ENCODE measurements around the gene PPRC1. TPM values are rescaled to one million over a fixed set of nuclear protein-coding genes. Genes with fewer than 3 reads are reported as not detected.
A peak's percentile ranks its signal among the peaks of the same experiment; 100 is the strongest.

Gene PPRC1
- total and polyA plus RNA-seq, 4 donors: 4.9 to 10.1 (median 8.7) TPM

DNA sequence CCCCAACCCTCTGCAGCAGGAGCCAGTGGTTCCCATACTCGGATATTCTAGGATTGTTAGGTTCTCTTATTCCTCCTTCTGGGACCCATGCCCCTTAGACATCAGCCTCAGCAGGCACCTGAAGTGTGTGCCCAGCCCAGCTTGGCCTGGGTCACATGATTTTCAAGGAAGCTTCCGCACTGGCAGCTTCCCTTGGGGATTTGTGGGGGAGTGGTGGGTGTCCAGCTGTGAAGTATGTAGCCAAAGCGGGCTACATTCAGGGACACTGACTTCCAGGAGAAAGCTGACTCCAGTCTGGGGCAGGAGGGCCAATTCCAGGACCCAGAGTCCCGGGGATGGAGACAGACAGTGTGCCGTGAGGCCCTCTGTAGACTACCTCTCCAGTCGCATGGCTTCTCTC is 14.0 kb upstream of the PPRC1 start:
- H3K4me1 ChIP-seq (ENCODE audit: control insufficient read depth in 4 of 4, insufficient read depth in 4 of 4, low read length in 3 of 4): peaks cover 14 to 61% (median 45%) of the 10 kb centered on the region in 4 donors
- DNase-seq (ENCODE audit: low spot score): no peak
- TF ChIP-seq HNF4G (IDR thresholded peaks at IDR 0.05) (no peak), EGR1 (IDR thresholded peaks at IDR 0.05; ENCODE audit: low read depth in 2 of 2) (no peak), YY1 (IDR thresholded peaks at IDR 0.05) (no peak), GABPA (IDR thresholded peaks at IDR 0.05 in 1 of 2, conservative IDR thresholded peaks at IDR 0.05 in 1 of 2) (no peak), JUND (IDR thresholded peaks at IDR 0.05) (no peak), NR2F2 (IDR thresholded peaks at IDR 0.05) (no peak), FOXA2 (IDR thresholded peaks at IDR 0.05) (no peak), TAF1 (conservative IDR thresholded peaks at IDR 0.05) (no peak), ZBTB33 (IDR thresholded peaks at IDR 0.05) (no peak)
- TF ChIP-seq, protein P1, sequence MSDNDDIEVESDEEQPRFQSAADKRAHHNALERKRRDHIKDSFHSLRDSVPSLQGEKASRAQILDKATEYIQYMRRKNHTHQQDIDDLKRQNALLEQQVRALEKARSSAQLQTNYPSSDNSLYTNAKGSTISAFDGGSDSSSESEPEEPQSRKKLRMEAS (IDR thresholded peaks at IDR 0.05): no peak
- H3K4me3 ChIP-seq (ENCODE audit: low read depth in 1 of 3, low read length in 3 of 3): peak overlapping the region in 2 of 3 donors; percentile 16 to 89
- peak overlapping the region; percentile 91 to 93 for H3K27ac ChIP-seq (ENCODE audit: low read depth in 1 of 2, low read length in 2 of 2)
- H3K27me3 ChIP-seq (ENCODE audit: control insufficient read depth in 4 of 4, insufficient read depth in 4 of 4, low read length in 3 of 4): no peaks in the 10 kb centered on the region
- H3K9ac ChIP-seq (ENCODE audit: low read depth in 1 of 2, low read length in 2 of 2): peak overlapping the region; percentile 33 to 51
- WGBS: 52% methylated on average over 6 of the region's 6 CpGs
- no peaks in the 10 kb centered on the region for H3K9me3 ChIP-seq (ENCODE audit: control insufficient read depth in 4 of 4, low read length in 3 of 4)
- H3K36me3 ChIP-seq (ENCODE audit: control insufficient read depth in 4 of 4, insufficient read depth in 3 of 4, low read depth in 1 of 4, low read length in 3 of 4): no peaks in the 10 kb centered on the region

DNA sequence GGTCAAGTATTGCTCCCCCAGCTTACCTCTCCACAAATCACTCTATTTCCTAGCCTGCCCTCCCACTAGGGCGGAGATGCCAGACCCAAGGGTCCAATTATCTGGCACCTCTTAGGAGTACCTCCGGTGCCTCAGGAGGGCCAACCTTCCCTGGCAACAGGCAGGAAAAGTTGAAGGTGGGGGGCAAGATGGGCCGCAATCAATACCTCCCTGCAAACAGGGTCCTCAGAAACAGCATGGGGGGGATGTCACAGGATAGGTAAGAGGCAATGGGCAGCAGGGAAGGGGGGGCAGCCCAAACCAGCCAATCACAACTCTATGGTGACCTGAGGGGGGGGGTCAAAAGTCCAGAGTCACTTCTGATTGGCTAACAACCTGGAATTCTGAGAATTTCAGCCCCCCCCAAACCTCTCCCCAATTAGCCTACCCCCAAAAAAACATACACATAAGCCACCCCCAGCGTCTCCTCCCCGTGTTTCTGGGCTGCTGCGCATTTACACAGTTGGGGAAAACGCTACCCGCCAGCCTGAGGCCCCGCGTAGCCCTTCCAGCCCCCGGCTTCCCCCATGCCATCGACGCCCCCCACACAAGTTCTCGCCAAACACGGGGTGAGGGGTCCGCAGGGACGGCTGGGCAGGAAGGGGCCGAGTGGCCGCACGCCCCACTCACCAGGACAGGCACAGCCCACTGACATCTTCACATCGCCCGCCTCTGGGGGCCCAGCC is 13.3 kb upstream of the PPRC1 start:
- Histone ChIP-seq H3K9ac (ENCODE audit: low read depth in 1 of 2, low read length in 2 of 2) (peak overlapping the region; percentile 49 to 58), H3K27me3 (ENCODE audit: control insufficient read depth in 4 of 4, insufficient read depth in 4 of 4, low read length in 3 of 4) (no peaks in the 10 kb centered on the region), H3K36me3 (ENCODE audit: control insufficient read depth in 4 of 4, insufficient read depth in 3 of 4, low read depth in 1 of 4, low read length in 3 of 4) (no peaks in the 10 kb centered on the region), H3K9me3 (ENCODE audit: control insufficient read depth in 4 of 4, low read length in 3 of 4) (no peaks in the 10 kb centered on the region), H3K4me1 (ENCODE audit: control insufficient read depth in 4 of 4, insufficient read depth in 4 of 4, low read length in 3 of 4) (peaks cover 11 to 56% (median 41%) of the 10 kb centered on the region in 4 donors), H3K4me3 (ENCODE audit: low read depth in 1 of 3, low read length in 3 of 3) (peak overlapping the region; percentile 68 to 89 (median 83)), H3K27ac (ENCODE audit: low read depth in 1 of 2, low read length in 2 of 2) (peak overlapping the region; percentile 91 to 93)
- peak; percentile 65 for DNase-seq (ENCODE audit: low spot score)
- WGBS: 5% methylated on average over 22 of the region's 22 CpGs
- TF ChIP-seq HNF4A (conservative IDR thresholded peaks at IDR 0.05): peak in 1 of 2 donors; percentile 42
- no peak for TF ChIP-seq TAF1 (conservative IDR thresholded peaks at IDR 0.05)
- peak; percentile 55 for TF ChIP-seq SP1 (IDR thresholded peaks at IDR 0.05)

- Histone ChIP-seq H3K9me3 (ENCODE audit: control insufficient read depth in 4 of 4, low read length in 3 of 4) (no peaks in the 10 kb centered on the region), H3K36me3 (ENCODE audit: control insufficient read depth in 4 of 4, insufficient read depth in 3 of 4, low read depth in 1 of 4, low read length in 3 of 4) (no peaks in the 10 kb centered on the region), H3K4me3 (ENCODE audit: low read depth in 1 of 3, low read length in 3 of 3) (peak within 1 kb of the TSS; percentile 69 to 89 (median 83)), H3K9ac (ENCODE audit: low read depth in 1 of 2, low read length in 2 of 2) (peak within 1 kb of the TSS; percentile 49 to 58), H3K4me1 (ENCODE audit: control insufficient read depth in 4 of 4, insufficient read depth in 4 of 4, low read length in 3 of 4) (peaks cover 11 to 52% (median 37%) of the 10 kb centered on the region in 4 donors), H3K27ac (ENCODE audit: low read depth in 1 of 2, low read length in 2 of 2) (peak within 1 kb of the TSS; percentile 91 to 93), H3K27me3 (ENCODE audit: control insufficient read depth in 4 of 4, insufficient read depth in 4 of 4, low read length in 3 of 4) (no peaks in the 10 kb centered on the region)
- DNase-seq (ENCODE audit: low spot score): peak; percentile 74
- no peak for TF ChIP-seq FOXA1 (IDR thresholded peaks at IDR 0.05)
- TF ChIP-seq JUND (IDR thresholded peaks at IDR 0.05): no peak
- TF ChIP-seq YY1 (IDR thresholded peaks at IDR 0.05): peak; percentile 24
- peak; percentile 7 for TF ChIP-seq SP1 (IDR thresholded peaks at IDR 0.05)
- TF ChIP-seq, protein P2, sequence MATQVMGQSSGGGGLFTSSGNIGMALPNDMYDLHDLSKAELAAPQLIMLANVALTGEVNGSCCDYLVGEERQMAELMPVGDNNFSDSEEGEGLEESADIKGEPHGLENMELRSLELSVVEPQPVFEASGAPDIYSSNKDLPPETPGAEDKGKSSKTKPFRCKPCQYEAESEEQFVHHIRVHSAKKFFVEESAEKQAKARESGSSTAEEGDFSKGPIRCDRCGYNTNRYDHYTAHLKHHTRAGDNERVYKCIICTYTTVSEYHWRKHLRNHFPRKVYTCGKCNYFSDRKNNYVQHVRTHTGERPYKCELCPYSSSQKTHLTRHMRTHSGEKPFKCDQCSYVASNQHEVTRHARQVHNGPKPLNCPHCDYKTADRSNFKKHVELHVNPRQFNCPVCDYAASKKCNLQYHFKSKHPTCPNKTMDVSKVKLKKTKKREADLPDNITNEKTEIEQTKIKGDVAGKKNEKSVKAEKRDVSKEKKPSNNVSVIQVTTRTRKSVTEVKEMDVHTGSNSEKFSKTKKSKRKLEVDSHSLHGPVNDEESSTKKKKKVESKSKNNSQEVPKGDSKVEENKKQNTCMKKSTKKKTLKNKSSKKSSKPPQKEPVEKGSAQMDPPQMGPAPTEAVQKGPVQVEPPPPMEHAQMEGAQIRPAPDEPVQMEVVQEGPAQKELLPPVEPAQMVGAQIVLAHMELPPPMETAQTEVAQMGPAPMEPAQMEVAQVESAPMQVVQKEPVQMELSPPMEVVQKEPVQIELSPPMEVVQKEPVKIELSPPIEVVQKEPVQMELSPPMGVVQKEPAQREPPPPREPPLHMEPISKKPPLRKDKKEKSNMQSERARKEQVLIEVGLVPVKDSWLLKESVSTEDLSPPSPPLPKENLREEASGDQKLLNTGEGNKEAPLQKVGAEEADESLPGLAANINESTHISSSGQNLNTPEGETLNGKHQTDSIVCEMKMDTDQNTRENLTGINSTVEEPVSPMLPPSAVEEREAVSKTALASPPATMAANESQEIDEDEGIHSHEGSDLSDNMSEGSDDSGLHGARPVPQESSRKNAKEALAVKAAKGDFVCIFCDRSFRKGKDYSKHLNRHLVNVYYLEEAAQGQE (IDR thresholded peaks at IDR 0.05): peak; percentile 17
- TF ChIP-seq, protein P1 (IDR thresholded peaks at IDR 0.05): no peak
- under 1% methylated on average over 104 of the region's 104 CpGs for WGBS
Measured at GRCh38 chr10:102120142-102120990, 12.5 kb upstream of the PPRC1 start, which contains the start of gene LDB1. LDB1 (minus strand) TSS chr10:102120368; CDS start chr10:102120110, 258 bp downstream.
